ENCODE data around the gene IPO4. TPM values are rescaled to one million over a fixed set of nuclear protein-coding genes. Genes with fewer than 3 reads are reported as not detected.

Gene IPO4
- total RNA-seq, 4 donors from 2014 or later = 12.1 to 60.0 (median 17.3) TPM

DNA sequence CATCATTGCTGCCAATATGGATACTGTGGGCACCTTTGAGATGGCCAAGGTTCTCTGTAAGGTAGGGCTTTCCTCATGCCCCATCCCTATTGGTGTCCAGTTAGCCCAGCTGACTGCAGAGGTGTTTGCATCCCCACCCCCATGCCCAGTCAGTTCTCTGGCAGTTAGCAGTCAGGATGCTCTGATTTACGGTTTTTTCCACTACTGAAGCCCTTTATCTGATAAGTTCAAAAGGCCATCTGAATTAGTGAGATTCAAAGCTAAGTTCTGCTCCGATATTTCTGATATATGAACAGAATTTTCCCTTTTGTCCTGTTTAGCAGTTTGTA is 44.9 kb upstream of the IPO4 start:
- TF ChIP-seq, protein P1, sequence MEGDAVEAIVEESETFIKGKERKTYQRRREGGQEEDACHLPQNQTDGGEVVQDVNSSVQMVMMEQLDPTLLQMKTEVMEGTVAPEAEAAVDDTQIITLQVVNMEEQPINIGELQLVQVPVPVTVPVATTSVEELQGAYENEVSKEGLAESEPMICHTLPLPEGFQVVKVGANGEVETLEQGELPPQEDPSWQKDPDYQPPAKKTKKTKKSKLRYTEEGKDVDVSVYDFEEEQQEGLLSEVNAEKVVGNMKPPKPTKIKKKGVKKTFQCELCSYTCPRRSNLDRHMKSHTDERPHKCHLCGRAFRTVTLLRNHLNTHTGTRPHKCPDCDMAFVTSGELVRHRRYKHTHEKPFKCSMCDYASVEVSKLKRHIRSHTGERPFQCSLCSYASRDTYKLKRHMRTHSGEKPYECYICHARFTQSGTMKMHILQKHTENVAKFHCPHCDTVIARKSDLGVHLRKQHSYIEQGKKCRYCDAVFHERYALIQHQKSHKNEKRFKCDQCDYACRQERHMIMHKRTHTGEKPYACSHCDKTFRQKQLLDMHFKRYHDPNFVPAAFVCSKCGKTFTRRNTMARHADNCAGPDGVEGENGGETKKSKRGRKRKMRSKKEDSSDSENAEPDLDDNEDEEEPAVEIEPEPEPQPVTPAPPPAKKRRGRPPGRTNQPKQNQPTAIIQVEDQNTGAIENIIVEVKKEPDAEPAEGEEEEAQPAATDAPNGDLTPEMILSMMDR (IDR thresholded peaks at IDR 0.05; ENCODE audit: low read depth) = no peak

DNA sequence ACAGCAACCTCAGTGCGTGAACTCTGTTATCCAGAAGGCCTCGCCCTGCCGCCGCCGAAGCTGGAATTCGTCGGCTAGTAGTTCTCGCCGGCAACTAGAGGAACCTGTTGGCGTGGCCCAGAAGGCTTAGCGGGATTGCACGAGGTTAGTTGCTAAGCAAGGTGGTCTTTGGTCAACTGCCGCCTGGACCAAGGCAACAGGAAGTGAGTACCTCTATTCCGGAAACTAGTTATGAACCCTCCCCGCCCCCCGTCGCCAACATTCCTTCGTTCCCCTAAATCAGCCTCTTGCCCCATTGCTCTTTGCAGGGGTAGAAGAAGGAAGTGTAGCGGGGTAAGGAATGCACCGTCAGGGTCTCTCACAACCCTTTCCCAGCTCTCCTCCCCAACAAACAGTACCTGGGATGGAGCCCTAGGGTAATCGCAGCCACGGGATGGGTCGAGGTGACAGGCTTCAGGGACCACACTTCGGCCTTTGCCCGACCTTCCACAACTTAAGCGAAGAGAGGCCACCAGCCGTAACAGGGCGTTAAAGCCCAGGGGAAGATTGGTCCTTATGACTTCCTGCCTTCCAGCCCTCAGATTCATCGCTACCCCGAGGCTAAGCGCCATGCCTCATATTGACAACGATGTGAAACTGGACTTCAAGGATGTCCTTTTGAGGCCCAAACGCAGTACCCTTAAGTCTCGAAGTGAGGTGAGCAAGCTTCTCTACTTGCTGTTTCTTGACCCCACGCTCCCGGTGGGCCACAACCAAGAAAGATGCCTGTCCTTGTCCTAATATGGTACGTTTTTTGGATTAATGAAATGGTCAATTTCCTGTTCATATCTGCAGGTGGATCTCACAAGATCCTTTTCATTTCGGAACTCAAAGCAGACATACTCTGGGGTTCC is 44.3 kb upstream of the IPO4 start, which contains the start of gene GMPR2:
GMPR2 (plus strand) TSS at position 285 of the 893 bp plus-strand sequence; CDS start at position 610, 325 bp downstream.
- TF ChIP-seq, protein P1 (IDR thresholded peaks at IDR 0.05; ENCODE audit: low read depth) = no peak

DNA sequence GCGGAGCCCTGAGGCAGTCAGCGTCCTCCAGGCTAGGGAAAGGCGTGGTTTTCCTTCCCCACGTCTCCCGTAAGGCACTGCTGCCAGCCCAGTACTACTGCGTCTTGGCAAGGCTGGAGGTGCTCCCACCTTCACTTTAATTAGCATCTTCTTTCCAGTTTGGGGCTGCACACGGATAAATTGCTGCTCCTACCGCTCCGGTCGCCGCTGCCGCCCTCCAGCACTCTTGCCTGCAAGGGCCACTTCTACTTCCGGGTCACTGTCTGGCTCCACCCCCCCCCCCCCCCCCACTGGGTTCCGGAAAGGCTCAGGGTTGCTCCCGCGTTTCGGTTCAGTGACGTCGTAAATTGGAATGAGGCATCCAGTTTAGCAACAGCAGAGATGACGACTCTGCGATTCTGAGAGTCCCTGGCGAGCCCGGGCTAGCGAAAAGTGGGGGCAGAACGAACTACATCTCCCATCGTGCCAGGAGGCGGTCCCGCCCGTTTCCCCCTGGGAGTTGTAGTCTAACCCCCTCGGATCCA is 43.6 kb upstream of the IPO4 start, which contains the start of gene NEDD8:
NEDD8 (minus strand) TSS at position 247 of the 524 bp plus-strand sequence; CDS start at position 147, 100 bp downstream.
- TF ChIP-seq, protein P1 (IDR thresholded peaks at IDR 0.05; ENCODE audit: low read depth) = no peak

DNA sequence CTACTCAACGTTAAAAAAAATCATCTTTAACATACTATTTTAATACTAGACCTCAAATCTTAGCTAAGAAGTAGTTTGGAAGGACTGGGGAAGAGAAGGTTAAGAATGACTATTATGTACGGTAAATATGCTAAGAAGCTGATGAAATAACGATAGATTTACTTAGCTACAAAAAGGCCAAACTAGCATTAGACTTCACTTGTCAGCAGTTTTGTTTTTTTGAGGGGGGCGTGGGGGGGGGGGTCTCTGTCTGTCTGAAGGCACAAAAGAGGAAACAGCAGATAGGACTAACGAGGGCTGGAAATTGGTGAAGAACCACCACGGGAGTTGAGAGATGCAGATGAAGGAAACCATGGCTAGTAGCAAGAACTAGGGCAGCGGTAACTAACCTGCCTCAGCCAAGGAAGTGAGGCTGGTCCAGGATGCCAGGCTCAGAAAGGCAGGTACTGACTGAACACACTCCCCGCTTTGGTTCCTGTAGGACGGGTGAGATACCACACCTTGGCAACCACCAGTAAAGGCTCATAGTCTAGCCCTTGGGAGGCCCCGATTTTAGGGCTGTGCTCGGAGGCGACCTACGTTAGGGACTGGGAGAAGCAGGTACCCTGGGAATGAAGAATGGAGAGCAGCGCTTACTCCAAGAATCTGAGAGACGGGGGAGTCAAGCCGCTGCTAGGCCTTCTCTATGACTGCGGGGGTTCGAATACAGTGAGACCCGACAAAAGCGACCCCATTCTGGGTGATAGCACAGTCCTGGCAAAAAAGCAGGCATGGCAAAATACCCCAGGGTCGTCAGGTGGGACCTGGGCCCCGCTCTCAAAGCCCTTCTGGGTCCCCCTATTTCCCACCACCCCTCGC is 42.9 kb upstream of the IPO4 start:
- TF ChIP-seq, protein P1 (IDR thresholded peaks at IDR 0.05; ENCODE audit: low read depth) = no peak

DNA sequence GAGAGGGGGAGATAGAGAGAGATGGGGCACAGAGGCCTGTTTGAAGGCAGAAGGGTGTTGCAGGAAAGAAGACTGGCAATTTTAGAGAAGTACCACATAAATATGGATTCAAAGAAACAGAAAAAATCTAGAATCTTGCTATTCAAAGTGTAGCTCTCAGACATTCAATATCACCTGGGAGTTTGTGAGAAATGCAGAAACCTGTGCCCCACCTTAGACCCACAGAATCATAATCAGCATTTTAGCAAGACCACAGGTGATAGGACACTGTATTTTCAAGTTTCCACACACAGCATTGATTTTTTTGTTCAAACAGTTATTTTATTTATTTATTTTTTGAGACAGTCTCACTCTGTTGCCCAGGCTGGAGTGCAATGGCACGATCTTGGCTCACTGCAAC is 40.3 kb upstream of the IPO4 start:
- TF ChIP-seq, protein P1 (IDR thresholded peaks at IDR 0.05; ENCODE audit: low read depth) = no peak

DNA sequence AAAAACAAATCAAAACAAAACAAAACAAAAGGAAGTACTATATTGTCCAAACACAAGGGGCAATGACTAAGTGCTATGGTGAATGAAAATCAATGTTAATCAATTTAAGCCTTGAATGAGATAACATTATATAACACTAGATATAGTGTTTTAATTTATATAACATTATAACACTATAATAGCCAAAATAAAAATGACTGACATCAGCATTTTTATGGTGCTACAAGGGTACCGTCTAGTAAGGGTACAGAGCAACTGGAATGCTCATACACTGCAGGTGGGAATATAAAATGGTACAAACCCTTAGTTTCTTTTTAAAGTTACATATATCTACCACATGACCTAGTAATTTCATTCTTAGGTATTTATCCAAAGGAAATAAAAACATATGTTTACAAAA is 37.9 kb upstream of the IPO4 start:
- TF ChIP-seq, protein P1 (IDR thresholded peaks at IDR 0.05; ENCODE audit: low read depth) = no peak

Measured in subcutaneous adipose tissue (tissue), 4 donors.